GM23248 (cell line): ENCODE results near the gene TYW1. TPM values are rescaled to one million over a fixed set of nuclear protein-coding genes. Genes with fewer than 3 reads are reported as not detected.
"Not testable (repeated sequence)": the region's sequence is repeated elsewhere in the genome, so short reads cannot be mapped to it uniquely, and the experiment has no call there.

Experiments
- DNase-seq: peaks from one replicate; pipeline ENCODE4 v3.0.0-alpha.2; 2015
- H2AFZ ChIP-seq: fragments of 200-600 bp; sonication (generic); 2 replicates; pipeline ENCODE4 v1.6.1; 2016; ENCODE audit warnings: antibody characterized with exemption
- H3F3A ChIP-seq: fragments of 200-600 bp; sonication (generic); 2 replicates; pipeline ENCODE4 v1.6.1; 2016; ENCODE audit warnings: mild to moderate bottlenecking, antibody characterized with exemption, mixed run types; ENCODE audit not compliant: insufficient read depth
- H3K27ac ChIP-seq: fragments of 200-600 bp; sonication (generic); 2 replicates; pipeline ENCODE4 v1.5.1; 2016; ENCODE audit warnings: mild to moderate bottlenecking
- H3K27me3 ChIP-seq: fragments of 200-600 bp; sonication (generic); replicated peaks from 2 replicates; pipeline ENCODE4 v1.6.1; 2016; ENCODE audit warnings: mild to moderate bottlenecking; ENCODE audit not compliant: insufficient read depth
- H3K36me3 ChIP-seq: fragments of 200-600 bp; sonication (generic); 2 replicates; pipeline ENCODE4 v1.6.1; 2016; ENCODE audit warnings: low read depth, mild to moderate bottlenecking
- H3K4me1 ChIP-seq: fragments of 200-600 bp; sonication (generic); 2 replicates; pipeline ENCODE4 v1.6.1; 2016; ENCODE audit warnings: mild to moderate bottlenecking; ENCODE audit not compliant: insufficient read depth
- H3K4me2 ChIP-seq: fragments of 200-600 bp; sonication (generic); one replicate; pipeline ENCODE4 v1.6.1; 2016; ENCODE audit warnings: mild to moderate bottlenecking; ENCODE audit not compliant: unreplicated experiment
- H3K4me3 ChIP-seq: fragments of 200-600 bp; sonication (generic); 2 replicates; pipeline ENCODE4 v1.5.1; 2016; ENCODE audit warnings: mild to moderate bottlenecking
- H3K79me2 ChIP-seq: fragments of 200-600 bp; sonication (generic); 2 replicates; pipeline ENCODE4 v1.6.1; 2016; ENCODE audit warnings: mild to moderate bottlenecking; ENCODE audit not compliant: insufficient read depth
- H3K9ac ChIP-seq: fragments of 200-600 bp; sonication (generic); 2 replicates; pipeline ENCODE4 v1.6.1; 2016; ENCODE audit warnings: mild to moderate bottlenecking
- H3K9me2 ChIP-seq: fragments of 200-600 bp; sonication (generic); 2 replicates; pipeline ENCODE4 v1.6.1; 2016; ENCODE audit warnings: mixed run types, mild to moderate bottlenecking, moderate library complexity; ENCODE audit not compliant: insufficient read depth
- H3K9me3 ChIP-seq: fragments of 200-600 bp; sonication (generic); one replicate; pipeline ENCODE4 v1.6.1; 2017; ENCODE audit warnings: low read depth
- H4K20me1 ChIP-seq: fragments of 200-600 bp; sonication (generic); 2 replicates; pipeline ENCODE4 v1.6.0; 2016; ENCODE audit not compliant: insufficient read depth
- whole genome bisulfite sequencing, 2 experiments: methylation state at CpG; one replicate each; pipeline ENCODE4 v1.1.6; 2015 to 2017; ENCODE audit warnings: low lambda C conversion rate in 2 of 2, low coverage in 1 of 2; ENCODE audit errors: missing lambda C conversion rate in 2 of 2; 5-methylcytosine and 5-hydroxymethylcytosine counted together
- in situ Hi-C: fragments of 300-500 bp; cut with MboI; formaldehyde crosslinking; loops from 2 replicates; pipeline ENCODE4 v1.15.0; 2020
- polyA plus RNA-seq: library from polyadenylated mRNA; unstranded; fragments of >200 nt; fragmentation: Nextera tagmentation; extraction: Ambion mirVana; gene quantifications from 2 replicates; pipeline ENCODE4 v1.2.1, GENCODE V29; 2016
- total RNA-seq: library from RNA; depleted of rRNA; stranded (reverse); fragments of >200 nt; shearing (Covaris generic); gene quantifications from 2 replicates; pipeline ENCODE4 v1.2.3, GENCODE V29; 2014

Gene TYW1
- total and polyA plus RNA-seq, 2 experiments from 2014 or later = 11.1 to 14.7 TPM

GRCh38 chr7:67226340-67226907 is 229.8 kb downstream of the TYW1 start:
- in situ Hi-C loops, H3K4me3 ChIP-seq, H3K79me2 ChIP-seq, H3F3A ChIP-seq, H3K9me3 ChIP-seq, H3K9me2 ChIP-seq, H4K20me1 ChIP-seq, H3K9ac ChIP-seq, H3K36me3 ChIP-seq, H3K27me3 ChIP-seq: not testable (repeated sequence)
- Histone ChIP-seq H3K4me2 (peak overlapping the region; percentile 14), H3K4me1 (peaks cover 20% of the 10 kb centered on the region), H2AFZ (peak overlapping the region; percentile 55), H3K27ac (peak overlapping the region; percentile 27; the same call in 1 of the 2 replicates)
- DNase-seq = peak; percentile 56
- 39 to 54% methylated on average over 5 of the region's 5 CpGs for WGBS, 2 experiments

DNA sequence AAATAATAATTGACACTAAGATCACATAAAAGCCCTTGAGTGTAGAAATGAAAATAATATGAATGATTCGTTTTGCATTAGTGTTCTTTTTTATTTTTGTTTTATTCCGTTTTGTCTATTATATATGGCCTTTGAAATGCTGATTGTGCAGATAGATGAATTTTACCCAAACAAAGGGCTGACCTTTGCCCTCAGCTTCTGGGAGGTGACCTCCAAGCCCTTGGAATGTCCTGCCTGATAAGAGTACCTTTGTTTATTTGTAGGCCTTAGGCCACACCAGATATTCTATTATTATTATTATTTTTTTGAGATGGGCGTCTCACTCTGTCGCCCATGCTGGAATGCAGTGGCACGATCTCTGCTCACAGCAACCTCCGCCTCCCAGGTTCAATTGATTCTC is 230.3 kb downstream of the TYW1 start:
- H4K20me1 ChIP-seq, H3K9ac ChIP-seq, H3K27ac ChIP-seq, H3K9me2 ChIP-seq, H2AFZ ChIP-seq, in situ Hi-C loops, H3K4me3 ChIP-seq, DNase-seq, H3K9me3 ChIP-seq, H3K36me3 ChIP-seq, H3F3A ChIP-seq, H3K27me3 ChIP-seq, H3K79me2 ChIP-seq: not testable (repeated sequence)
- H3K4me1 ChIP-seq = peaks cover 20% of the 10 kb centered on the region
- H3K4me2 ChIP-seq = peak overlapping the region; percentile 14
- 96 to 97% methylated on average over 6 of the region's 6 CpGs for WGBS, 2 experiments

DNA sequence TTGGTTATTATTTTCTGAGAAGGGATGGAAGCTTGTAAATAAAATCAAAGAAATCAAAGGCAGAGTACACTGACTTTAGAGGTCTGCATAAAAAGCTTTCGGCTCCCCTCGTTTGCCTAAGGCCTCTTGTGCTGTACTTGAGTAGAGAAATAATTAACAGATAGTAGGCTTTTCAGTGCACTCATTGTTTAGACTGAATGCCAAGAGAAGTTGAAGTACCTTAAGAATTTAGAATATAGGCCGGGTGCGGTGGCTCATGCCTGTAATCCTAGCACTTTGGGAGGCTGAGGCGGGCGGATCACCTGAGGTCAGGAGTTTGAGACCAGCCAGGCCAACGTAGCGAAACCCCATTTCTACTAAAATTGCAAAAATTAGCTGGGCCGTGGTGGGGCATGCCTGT is 232.4 kb downstream of the TYW1 start:
- H3K27me3 ChIP-seq, in situ Hi-C loops, H3K4me3 ChIP-seq, H3F3A ChIP-seq, H3K79me2 ChIP-seq, H3K9ac ChIP-seq, H3K4me2 ChIP-seq, H3K27ac ChIP-seq, H3K9me3 ChIP-seq, H3K36me3 ChIP-seq, H2AFZ ChIP-seq, H4K20me1 ChIP-seq, DNase-seq, H3K9me2 ChIP-seq: not testable (repeated sequence)
- WGBS, 2 experiments = 93 to 94% methylated on average over 9 of the region's 9 CpGs
- peaks cover 10% of the 10 kb centered on the region for H3K4me1 ChIP-seq

DNA sequence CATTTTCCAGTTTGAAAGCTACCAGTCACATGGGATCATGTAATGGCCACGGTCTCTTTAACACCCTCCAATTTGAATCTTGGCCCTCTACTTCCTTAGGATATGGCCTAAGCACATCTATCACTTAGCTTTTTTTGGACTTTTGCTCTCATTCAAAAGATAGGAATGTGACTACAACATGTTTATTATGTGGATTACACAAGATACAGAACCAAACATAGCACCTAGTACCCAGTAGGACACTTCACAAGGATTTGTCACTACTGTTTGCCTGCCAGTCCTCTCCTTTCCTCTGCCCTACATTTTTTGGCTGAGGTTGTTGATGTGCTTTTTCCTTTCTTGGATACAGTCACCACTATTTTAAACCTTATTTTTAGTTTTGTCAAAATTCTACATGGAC is 233.4 kb downstream of the TYW1 start:
- H3K27me3 ChIP-seq, H4K20me1 ChIP-seq, H3K27ac ChIP-seq, H3K79me2 ChIP-seq, H2AFZ ChIP-seq, H3K4me3 ChIP-seq, H3K9me3 ChIP-seq, H3F3A ChIP-seq, H3K4me1 ChIP-seq, H3K9ac ChIP-seq, H3K9me2 ChIP-seq, in situ Hi-C loops, H3K36me3 ChIP-seq, H3K4me2 ChIP-seq: not testable (repeated sequence)
- WGBS, 2 experiments = 59 to 62% methylated on average over 1 of the region's 1 CpG
- DNase-seq = peak; percentile 35

- H3K36me3 ChIP-seq, H3K4me3 ChIP-seq, H3K9ac ChIP-seq, H3K9me3 ChIP-seq, H3K4me1 ChIP-seq, in situ Hi-C loops, H3K9me2 ChIP-seq, H3K27ac ChIP-seq, H3K79me2 ChIP-seq, H4K20me1 ChIP-seq, DNase-seq, H3K4me2 ChIP-seq, H3K27me3 ChIP-seq, H2AFZ ChIP-seq, H3F3A ChIP-seq: not testable (repeated sequence)
- WGBS, 2 experiments = 91 to 93% methylated on average over 7 of the region's 7 CpGs
Measured at GRCh38 chr7:67233506-67233905, 236.9 kb downstream of the TYW1 start.

GRCh38 chr7:67236216-67236615 is 239.6 kb downstream of the TYW1 start:
- H3K27me3 ChIP-seq, H4K20me1 ChIP-seq, H3K27ac ChIP-seq, H3K79me2 ChIP-seq, H3K4me3 ChIP-seq, H3K4me1 ChIP-seq, H3K36me3 ChIP-seq, H3F3A ChIP-seq, DNase-seq, H2AFZ ChIP-seq, H3K9me2 ChIP-seq, H3K9ac ChIP-seq, in situ Hi-C loops, H3K9me3 ChIP-seq, H3K4me2 ChIP-seq: not testable (repeated sequence)
- WGBS, 2 experiments = 91 to 93% methylated on average over 7 of the region's 7 CpGs

DNA sequence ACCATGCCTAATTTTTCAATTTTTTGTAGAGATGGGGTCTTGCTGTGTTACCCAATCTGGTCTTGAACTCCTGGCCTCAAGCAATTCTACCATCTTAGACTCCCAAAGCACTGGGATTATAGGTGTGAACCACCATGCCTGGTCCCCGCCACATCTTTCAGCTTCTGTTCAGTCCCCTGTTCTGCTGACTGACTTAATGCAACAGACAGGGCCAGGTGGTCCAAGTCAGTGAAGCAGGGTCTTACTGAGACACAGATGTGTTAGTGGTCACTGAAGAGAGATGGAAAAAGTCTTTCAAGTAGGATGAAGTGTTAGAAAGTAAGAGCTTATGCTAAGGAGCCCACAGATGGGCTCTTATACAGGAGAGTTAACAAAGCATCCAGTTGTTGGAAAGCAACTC is 246.2 kb downstream of the TYW1 start:
- H3K9me3 ChIP-seq, H3F3A ChIP-seq, H3K4me3 ChIP-seq, H3K27ac ChIP-seq, H4K20me1 ChIP-seq, H3K36me3 ChIP-seq, in situ Hi-C loops, H3K79me2 ChIP-seq, H2AFZ ChIP-seq, H3K9me2 ChIP-seq, H3K9ac ChIP-seq, DNase-seq, H3K4me1 ChIP-seq, H3K27me3 ChIP-seq, H3K4me2 ChIP-seq: not testable (repeated sequence)
- WGBS, 2 experiments = 95 to 96% methylated on average over 1 of the region's 1 CpG

GRCh38 chr7:67248364-67248763 is 251.7 kb downstream of the TYW1 start:
- H2AFZ ChIP-seq, in situ Hi-C loops, H3F3A ChIP-seq, DNase-seq, H3K4me1 ChIP-seq, H3K9ac ChIP-seq, H3K36me3 ChIP-seq, H3K9me2 ChIP-seq, H3K79me2 ChIP-seq, H3K4me2 ChIP-seq, H3K9me3 ChIP-seq, H3K27ac ChIP-seq, H3K27me3 ChIP-seq, H3K4me3 ChIP-seq, H4K20me1 ChIP-seq: not testable (repeated sequence)
- 66 to 86% methylated on average over 4 to 5 of the region's 5 CpGs for WGBS, 2 experiments
